HepG2 (cell line): ENCODE results near the gene RAD21L1. TPM values are rescaled to one million over a fixed set of nuclear protein-coding genes. Genes with fewer than 3 reads are reported as not detected.

ENCODE experiments used
- ATAC-seq: fragments of 200-7000 bp; cut with Tn5 transposase; 3 replicates; pipeline ENCODE4 v1.9.1; 2020; ENCODE audit warnings: mild to moderate bottlenecking, moderate library complexity
- BruUV-seq: library from RNA; stranded (reverse); fragments of 400-500 nt; replicated peaks from 2 replicates; lab custom pipeline; 2021; lab: Mats Ljungman, UMichigan
- CTCF ChIA-PET: fragments of 300-600 bp; formaldehyde crosslinking; extraction: SDS; loops from one replicate; lab custom pipeline; 2021; ENCODE audit warnings: low total read pairs, inconsistent platforms, low intra/inter-chr PET ratio; lab: Yijun Ruan, JAX
- POLR2A ChIA-PET: fragments of 350-600 bp; sonication (Branson Sonifier 250); formaldehyde crosslinking; loops from one replicate; lab custom pipeline; 2020; ENCODE audit warnings: antibody characterized with exemption, inconsistent platforms; lab: Yijun Ruan, JAX
- DNase-seq: peaks from one replicate; pipeline ENCODE4 v3.0.0-alpha.2; 2015; ENCODE audit warnings: low spot score
- FAIRE-seq: peaks from 3 replicates; lab custom pipeline; 2011; peaks lifted over from hg19 to GRCh38; lab: Jason Lieb, UNC
- H2AFZ ChIP-seq: one replicate; pipeline ENCODE4 v1.6.1; 2011; ENCODE audit warnings: low read length, inconsistent platforms
- H3K27ac ChIP-seq: fragments of 300-600 bp; 3 replicates; pipeline ENCODE4 v1.8.0; 2011; ENCODE audit warnings: mixed run types, mild to moderate bottlenecking, mixed read lengths, low read length, inconsistent platforms; ENCODE audit not compliant: insufficient read depth; ENCODE audit errors: extremely low read length
- H3K27me3 ChIP-seq, 2 experiments: fragments of 200-600 bp in 1 of 2; 2 replicates in 1 of 2; 3 replicates in 1 of 2; pipeline versions ENCODE4 v1.6.0 to v1.8.0; 2011; ENCODE audit warnings: low read length in 2 of 2, mild to moderate bottlenecking in 2 of 2, moderate library complexity in 2 of 2, inconsistent platforms in 1 of 2; ENCODE audit not compliant: insufficient read depth in 2 of 2, control insufficient read depth in 1 of 2
- H3K36me3 ChIP-seq, 2 experiments: fragments of 200-600 bp in 1 of 2; replicated peaks in 1 of 2; 2 replicates in 1 of 2; 3 replicates in 1 of 2; pipeline versions ENCODE4 v1.5.1 to v1.8.0; 2011; ENCODE audit warnings: low read length in 2 of 2, inconsistent platforms in 1 of 2; ENCODE audit not compliant: insufficient read depth in 2 of 2, control insufficient read depth in 1 of 2
- H3K4me1 ChIP-seq: 2 replicates; pipeline ENCODE4 v1.5.1; 2012; ENCODE audit warnings: low read length, inconsistent platforms; ENCODE audit not compliant: insufficient read depth
- H3K4me2 ChIP-seq: 2 replicates; pipeline ENCODE4 v1.6.0; 2011; ENCODE audit warnings: low read depth, low read length, inconsistent platforms
- H3K4me3 ChIP-seq, 3 experiments: fragments of 200-600 bp in 1 of 3; sonication (generic), shearing (Covaris generic) in 1 of 3; replicated peaks in 1 of 3; 2 replicates each; pipeline ENCODE4 v1.5.1; 2011 to 2016; ENCODE audit warnings: low read length in 3 of 3, inconsistent platforms in 2 of 3, low read depth in 2 of 3, mild to moderate bottlenecking in 2 of 3, control low read depth in 1 of 3, mixed read lengths in 1 of 3; ENCODE audit not compliant: insufficient read depth in 1 of 3
- H3K79me2 ChIP-seq: one replicate; pipeline ENCODE4 v1.6.1; 2011; ENCODE audit warnings: low read length, inconsistent platforms; ENCODE audit not compliant: insufficient read depth
- H3K9ac ChIP-seq: 2 replicates; pipeline ENCODE4 v1.6.0; 2011; ENCODE audit warnings: mild to moderate bottlenecking, low read depth, low read length, inconsistent platforms; ENCODE audit not compliant: insufficient read depth
- H3K9me3 ChIP-seq: 2 replicates; pipeline ENCODE4 v1.5.1; 2012; ENCODE audit warnings: mild to moderate bottlenecking, low read length
- H4K20me1 ChIP-seq: 2 replicates; pipeline ENCODE4 v1.6.0; 2011; ENCODE audit warnings: inconsistent platforms, mild to moderate bottlenecking, low read length, moderate library complexity; ENCODE audit not compliant: insufficient read depth
- ELF4 ChIP-seq: sonication (generic); formaldehyde crosslinking; IDR thresholded peaks from 2 replicates; pipeline ENCODE4 v1.5.0; 2020; ENCODE audit warnings: missing genetic modification reagents, mild to moderate bottlenecking, moderate library complexity, borderline replicate concordance
- EZH2 ChIP-seq: conservative IDR thresholded peaks from 2 replicates; pipeline ENCODE4 v1.6.1; 2012; ENCODE audit warnings: mild to moderate bottlenecking, low read depth, low read length, moderate library complexity
- HOXA9 ChIP-seq: sonication (generic); formaldehyde crosslinking; IDR thresholded peaks from 2 replicates; pipeline ENCODE4 v1.8.1; 2022; ENCODE audit warnings: missing genetic modification reagents, mild to moderate bottlenecking, moderate library complexity, borderline replicate concordance
- KDM5B ChIP-seq: sonication (generic); formaldehyde crosslinking; IDR thresholded peaks from 2 replicates; pipeline ENCODE4 v1.4.0; 2020; ENCODE audit warnings: missing genetic modification reagents, mild to moderate bottlenecking, borderline replicate concordance
- NAIF1 ChIP-seq: sonication (generic); formaldehyde crosslinking; IDR thresholded peaks from 2 replicates; pipeline ENCODE4 v1.5.0; 2020; ENCODE audit warnings: mild to moderate bottlenecking, missing genetic modification reagents, borderline replicate concordance
- RCOR2 ChIP-seq: IDR thresholded peaks from 2 replicates; pipeline ENCODE4 v1.6.1; 2016; ENCODE audit warnings: missing biosample characterization, missing genetic modification reagents
- ZNF282 ChIP-seq: fragments of 450-650 bp; IDR thresholded peaks from 2 replicates; pipeline ENCODE4 v1.6.1; 2018; ENCODE audit not compliant: partially characterized antibody
- WGBS: methylation state at CpG from one replicate; pipeline ENCODE4 v1.1.6; 2017; ENCODE audit warnings: low lambda C conversion rate; 5-methylcytosine and 5-hydroxymethylcytosine counted together
- in situ Hi-C: cut with HindIII; loops from 2 replicates; pipeline ENCODE4 v1.10.0; 2017; ENCODE audit warnings: low pct_unique_long_range_greater_than_20kb; ENCODE audit not compliant: extremely low pct_ligation_motif_present
- intact Hi-C: fragments of 100-400 bp; cut with micrococcal nuclease; formaldehyde crosslinking; loops from one replicate; pipeline ENCODE4 v1.10.0; 2022; ENCODE audit not compliant: unreplicated experiment
- polyA plus RNA-seq, 8 experiments: library from polyadenylated mRNA; depleted of rRNA in 3 of 8; stranded (reverse) in 7 of 8; unstranded in 1 of 8; fragments of >200 nt; fragmentation: Illumina TruSeq in 4 of 8; extraction: Trizol in 4 of 8; gene quantifications; 2 replicates each; pipeline versions ENCODE4 v1.2.1 to v1.2.3, GENCODE V29; 2011 to 2016; ENCODE audit warnings: low read depth in 4 of 8, missing spikeins in 1 of 8, mixed read lengths in 1 of 8; ENCODE audit not compliant: insufficient read depth in 1 of 8
- total RNA-seq, 5 experiments: library from RNA; depleted of rRNA; stranded (reverse); fragments of >200 nt; fragmentation: Illumina TruSeq; extraction: Trizol; gene quantifications; 2 replicates each; pipeline ENCODE4 v1.2.3, GENCODE V29; 2016; ENCODE audit warnings: low read depth in 1 of 5
- TF ChIP-seq, protein P1 (sequence below): sonication (generic); formaldehyde crosslinking; IDR thresholded peaks from 2 replicates; pipeline ENCODE4 v1.4.0; 2020; ENCODE audit warnings: missing genetic modification reagents, borderline replicate concordance
- TF ChIP-seq, protein P2 (sequence below): sonication (generic); formaldehyde crosslinking; IDR thresholded peaks from 2 replicates; pipeline ENCODE4 v1.4.0; 2020; ENCODE audit warnings: mild to moderate bottlenecking, missing genetic modification reagents
- TF ChIP-seq, protein P3 (sequence below): sonication (generic); formaldehyde crosslinking; IDR thresholded peaks from 2 replicates; pipeline ENCODE4 v1.4.0; 2020; ENCODE audit warnings: missing genetic modification reagents, mild to moderate bottlenecking, borderline replicate concordance

The RAD21L1 gene
- total and polyA plus RNA-seq, 2 of the 13 experiments (the other 11 are each of a cell fraction or from before 2014, with no cell fraction given), result not detected

DNA sequence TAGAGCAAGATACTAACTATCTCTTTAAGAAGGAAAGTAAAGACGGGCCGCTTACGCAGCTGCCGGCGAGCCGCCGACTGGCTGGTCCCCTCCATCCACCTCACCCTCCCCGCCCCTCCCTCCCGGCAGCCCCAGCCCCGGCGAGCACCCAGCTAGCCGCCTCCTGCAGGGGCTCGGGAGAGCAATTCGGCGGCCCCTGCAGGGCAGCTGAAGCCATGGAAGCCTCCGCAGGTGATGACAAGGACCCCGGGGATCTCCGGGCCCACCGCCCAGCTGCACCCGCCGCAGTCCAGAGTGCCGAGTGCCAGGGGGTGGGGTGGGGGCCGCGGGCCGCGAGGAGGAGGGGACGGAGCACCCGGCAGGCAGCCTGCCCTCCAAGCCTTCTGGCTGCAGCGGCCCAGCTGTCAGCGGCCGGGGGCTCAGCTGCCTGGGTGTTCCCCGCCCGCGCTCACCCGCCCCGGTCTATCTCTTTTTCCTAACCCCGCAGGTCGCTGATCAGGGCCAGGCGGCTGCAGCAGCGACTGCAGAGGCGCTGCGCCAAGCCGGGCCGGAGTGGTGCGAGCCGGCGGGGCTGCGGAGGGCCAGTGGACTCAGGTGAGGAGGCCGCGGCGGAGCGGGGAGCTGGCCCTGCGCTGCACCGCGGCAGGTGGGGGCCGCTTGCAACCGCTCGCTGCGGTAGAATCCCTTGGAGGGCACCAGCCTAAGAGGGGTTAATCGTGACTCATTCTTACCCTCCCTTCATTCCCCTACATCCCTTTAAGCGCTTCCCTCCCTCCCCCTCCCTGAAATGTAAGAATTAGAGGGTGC, 40.5 kb downstream of the RAD21L1 start, which contains the start of gene SNPH (continued):
- TF ChIP-seq, protein P1, sequence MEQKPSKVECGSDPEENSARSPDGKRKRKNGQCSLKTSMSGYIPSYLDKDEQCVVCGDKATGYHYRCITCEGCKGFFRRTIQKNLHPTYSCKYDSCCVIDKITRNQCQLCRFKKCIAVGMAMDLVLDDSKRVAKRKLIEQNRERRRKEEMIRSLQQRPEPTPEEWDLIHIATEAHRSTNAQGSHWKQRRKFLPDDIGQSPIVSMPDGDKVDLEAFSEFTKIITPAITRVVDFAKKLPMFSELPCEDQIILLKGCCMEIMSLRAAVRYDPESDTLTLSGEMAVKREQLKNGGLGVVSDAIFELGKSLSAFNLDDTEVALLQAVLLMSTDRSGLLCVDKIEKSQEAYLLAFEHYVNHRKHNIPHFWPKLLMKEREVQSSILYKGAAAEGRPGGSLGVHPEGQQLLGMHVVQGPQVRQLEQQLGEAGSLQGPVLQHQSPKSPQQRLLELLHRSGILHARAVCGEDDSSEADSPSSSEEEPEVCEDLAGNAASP, result no peak
- TF ChIP-seq, protein P2, sequence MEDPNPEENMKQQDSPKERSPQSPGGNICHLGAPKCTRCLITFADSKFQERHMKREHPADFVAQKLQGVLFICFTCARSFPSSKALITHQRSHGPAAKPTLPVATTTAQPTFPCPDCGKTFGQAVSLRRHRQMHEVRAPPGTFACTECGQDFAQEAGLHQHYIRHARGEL (CRISPR knock-in tag), result no peak
- TF ChIP-seq NAIF1 (CRISPR knock-in tag) (no peak), ELF4 (CRISPR knock-in tag) (no peak), ZNF282 (no peak), RCOR2 (CRISPR knock-in tag) (no peak), KDM5B (CRISPR knock-in tag) (no peak)
- TF ChIP-seq, protein P3, sequence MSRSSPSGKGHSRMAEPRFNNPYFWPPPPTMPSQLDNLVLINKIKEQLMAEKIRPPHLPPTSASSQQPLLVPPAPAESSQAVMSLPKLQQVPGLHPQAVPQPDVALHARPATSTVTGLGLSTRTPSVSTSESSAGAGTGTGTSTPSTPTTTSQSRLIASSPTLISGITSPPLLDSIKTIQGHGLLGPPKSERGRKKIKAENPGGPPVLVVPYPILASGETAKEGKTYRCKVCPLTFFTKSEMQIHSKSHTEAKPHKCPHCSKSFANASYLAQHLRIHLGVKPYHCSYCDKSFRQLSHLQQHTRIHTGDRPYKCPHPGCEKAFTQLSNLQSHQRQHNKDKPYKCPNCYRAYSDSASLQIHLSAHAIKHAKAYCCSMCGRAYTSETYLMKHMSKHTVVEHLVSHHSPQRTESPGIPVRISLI (CRISPR knock-in tag), result no peak
- TF ChIP-seq, all 625 proteins: peak for 30

DNA sequence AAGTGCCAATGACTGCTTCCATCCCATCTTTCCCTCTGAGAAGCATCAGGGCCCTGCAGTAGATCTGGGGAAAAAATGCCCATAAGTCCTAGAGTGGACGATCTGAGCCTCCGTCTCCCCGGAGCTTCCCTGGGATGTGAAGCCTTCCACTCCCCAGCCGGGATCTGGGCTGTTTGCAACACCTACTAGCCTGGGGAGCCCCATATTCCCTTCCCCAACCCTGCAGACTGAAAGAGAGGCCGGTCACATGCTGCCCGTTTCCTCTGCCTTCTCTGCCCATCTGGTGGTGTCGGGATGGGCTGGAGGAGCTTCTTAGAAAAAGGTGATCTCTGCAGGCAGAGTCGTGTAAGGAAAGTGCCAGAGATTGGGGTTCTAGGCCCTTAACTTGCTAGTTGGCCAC, 41.3 kb downstream of the RAD21L1 start:
- H3K9ac ChIP-seq, result no peak overlapping the region
- in situ Hi-C loops (no loop called here), intact Hi-C loops (no loop called here)
- H3K36me3 ChIP-seq, result no peaks in the 10 kb centered on the region
- H3K4me1 ChIP-seq, result no peaks in the 10 kb centered on the region; the same call in 1 of the 2 replicates
- no peak overlapping the region for H3K4me2 ChIP-seq
- H4K20me1 ChIP-seq, result no peaks in the 10 kb centered on the region
- no peak overlapping the region for H3K27ac ChIP-seq
- DNase-seq, result no peak
- no peak overlapping the region for H3K4me3 ChIP-seq
- H3K79me2 ChIP-seq, result no peaks in the 10 kb centered on the region
- no peak for FAIRE-seq
- peak; percentile 4; the same call in 1 of the 3 replicates for ATAC-seq
- ChIA-PET CTCF (no interaction called here), POLR2A (no interaction called here)
- 69% methylated on average over 8 of the region's 8 CpGs for WGBS
- peaks cover 16 to 48% of the 10 kb centered on the region in 2 experiments for H3K27me3 ChIP-seq
- H2AFZ ChIP-seq, result no peak overlapping the region
- BruUV-seq, result no TSS peak
- H3K9me3 ChIP-seq, result no peaks in the 10 kb centered on the region
- 0 out of 2 replicates have a peak, but pooled peaks have one; percentile 14 for TF ChIP-seq EZH2
- TF ChIP-seq HOXA9 (CRISPR knock-in tag), result no peak
